Kidney (tissue), 14 donors: Measurements from ENCODE around the gene IFRD2. TPM values are rescaled to one million over a fixed set of nuclear protein-coding genes. Genes with fewer than 3 reads are reported as not detected.

Source experiments
- DNase-seq, 5 donors: peaks; one replicate each; pipeline ENCODE4 v3.0.0-alpha.2; 2013 to 2020
- FAIRE-seq: peaks from 2 replicates; lab custom pipeline; 2012; peaks lifted over from hg19 to GRCh38; lab: Jason Lieb, UNC
- H3K27ac ChIP-seq, 2 donors: one replicate each; pipeline ENCODE4 v1.7.0; 2013; ENCODE audit warnings: low read depth in 2 of 2, low read length in 2 of 2, inconsistent platforms in 1 of 2
- H3K27me3 ChIP-seq: one replicate; pipeline ENCODE4 v1.7.1; 2013; ENCODE audit warnings: low read length, inconsistent platforms; ENCODE audit not compliant: control insufficient read depth, insufficient read depth
- H3K36me3 ChIP-seq, 3 donors: one replicate each; pipeline versions ENCODE4 v1.7.0 to v1.7.1; 2013; ENCODE audit warnings: low read length in 3 of 3, control low read depth in 1 of 3, inconsistent platforms in 1 of 3; ENCODE audit not compliant: insufficient read depth in 3 of 3, control insufficient read depth in 2 of 3
- H3K4me1 ChIP-seq, 3 donors: one replicate each; pipeline versions ENCODE4 v1.7.0 to v1.7.1; 2013; ENCODE audit warnings: low read length in 3 of 3, inconsistent platforms in 1 of 3, low read depth in 1 of 3; ENCODE audit not compliant: control insufficient read depth in 2 of 3, insufficient read depth in 2 of 3
- H3K4me3 ChIP-seq, 3 donors: one replicate each; pipeline versions ENCODE4 v1.7.0 to v1.8.1; 2013; ENCODE audit warnings: low read length in 3 of 3, control low read depth in 1 of 3, inconsistent platforms in 1 of 3
- H3K9ac ChIP-seq, 3 donors: one replicate each; pipeline versions ENCODE4 v1.7.0 to v1.7.1; 2013; ENCODE audit warnings: low read length in 3 of 3, control low read depth in 1 of 3, inconsistent platforms in 1 of 3
- H3K9me3 ChIP-seq, 3 donors: one replicate each; pipeline versions ENCODE4 v1.7.0 to v1.7.1; 2013; ENCODE audit warnings: low read length in 3 of 3, control low read depth in 1 of 3, inconsistent platforms in 1 of 3; ENCODE audit not compliant: control insufficient read depth in 2 of 3, insufficient read depth in 1 of 3
- CTCF ChIP-seq: IDR thresholded peaks from 3 replicates; pipeline ENCODE4 v1.5.1; 2012; ENCODE audit warnings: mild to moderate bottlenecking, moderate library complexity, borderline replicate concordance; ENCODE audit not compliant: insufficient read depth; ENCODE audit errors: extremely low read depth
- intact Hi-C: fragments of 100-400 bp; cut with DNase I; formaldehyde crosslinking; loops from one replicate; pipeline ENCODE4 v1.11.1; 2022
- polyA plus RNA-seq: library from polyadenylated mRNA; stranded (reverse); fragments of 350-450 nt; fragmentation: Illumina TruSeq; extraction: RNeasy Lipid Tissue Mini Kit (QIAGEN cat#74804); gene quantifications from one replicate; pipeline ENCODE4 v1.2.3, GENCODE V29; 2014; ENCODE audit warnings: low read depth, low replicate concordance; ENCODE audit not compliant: insufficient read depth
- total RNA-seq: library from RNA; stranded (reverse); fragmentation: NEBNext Ultra II Directional; extraction: Animal tissue kit (Norgen Biotek cat#: 25700); gene quantifications from one replicate; pipeline ENCODE4 v1.2.1, GENCODE V29; 2021
- donor health status: control.
- donor health status: control.
- donor health status: control.
- donor health status: control.
- donor health status: control.
- donor health status: DM: yes; HTN: yes; CAD: no.
- donor health status: Normal renal cell carcinoma (clear cell type).

IFRD2 gene
- total and polyA plus RNA-seq, 2 donors from 2014 or later = 54.1 to 78.1 TPM

DNA sequence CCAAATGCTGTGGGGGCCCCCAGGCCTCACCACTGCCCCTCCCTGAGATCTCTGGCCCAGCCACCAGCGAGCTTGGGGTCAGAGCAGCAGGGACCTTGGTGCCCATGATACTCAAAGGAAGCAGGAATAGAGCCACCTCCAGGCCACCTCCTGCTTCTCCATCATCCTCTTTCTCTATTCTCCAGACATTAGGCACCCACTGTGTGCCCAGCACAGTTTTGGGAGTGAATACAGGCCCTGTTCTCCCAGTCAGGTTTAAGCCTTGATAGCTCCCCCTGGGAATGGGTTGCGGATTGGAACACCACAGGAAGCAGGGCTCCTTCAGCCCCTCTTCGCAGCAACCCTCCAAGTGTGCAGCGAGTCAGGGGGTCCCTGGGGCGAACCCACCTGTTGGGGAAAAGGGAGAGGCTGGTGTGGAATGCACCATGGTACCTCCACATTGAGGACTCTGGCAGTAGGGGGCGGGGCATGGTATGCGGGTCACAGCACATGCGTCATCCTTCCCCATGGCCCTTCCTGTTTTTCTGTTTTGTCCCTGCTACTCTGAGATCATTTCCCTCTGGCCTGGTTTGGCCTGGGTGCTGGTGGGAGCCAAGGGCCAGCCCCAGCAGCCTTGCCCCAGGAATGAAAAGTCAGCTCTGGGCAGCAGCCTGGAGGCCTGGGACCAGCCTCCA lies 37.5 kb downstream of the IFRD2 start:
- H3K27ac ChIP-seq = peak overlapping the region; percentile 74 to 90
- H3K36me3 ChIP-seq = peaks cover 4 to 35% (median 21%) of the 10 kb centered on the region in 3 donors

DNA sequence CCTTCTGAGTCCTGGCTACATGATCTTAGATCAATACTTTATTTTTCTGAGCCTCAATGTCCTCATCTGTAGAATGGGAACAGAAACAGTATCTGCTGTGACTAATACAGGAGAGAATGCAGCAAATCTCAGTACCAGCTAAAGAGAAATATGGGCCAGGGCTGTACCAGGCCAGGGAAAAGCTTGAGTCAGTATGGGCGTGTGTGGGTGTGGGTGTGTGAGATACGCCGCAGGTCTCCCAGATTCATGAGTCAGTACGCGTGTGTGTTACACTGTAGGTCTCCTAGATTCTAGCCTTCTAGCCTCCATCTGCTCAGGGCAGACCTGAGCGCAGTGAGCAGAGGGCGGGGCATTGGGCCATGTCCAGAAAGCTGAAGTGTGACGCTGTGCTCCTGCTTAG lies 41.0 kb downstream of the IFRD2 start:
- Histone ChIP-seq H3K36me3 (peaks cover 0 to 17% (median 12%) of the 10 kb centered on the region in 3 donors), H3K27me3 (no peaks in the 10 kb centered on the region), H3K9me3 (no peaks in the 10 kb centered on the region), H3K27ac (peak overlapping the region in 1 of 2 donors; percentile 4), H3K9ac (peak overlapping the region in 1 of 3 donors; percentile 26), H3K4me1 (peaks cover 0 to 52% (median 12%) of the 10 kb centered on the region in 3 donors), H3K4me3 (no peak overlapping the region)
- TF ChIP-seq CTCF = no peak
- FAIRE-seq (no peak), DNase-seq (no peak)
- intact Hi-C loops = no loop called here

More for the DNA sequence above, 37.5 kb downstream of the IFRD2 start:
- Histone ChIP-seq H3K9me3 (no peaks in the 10 kb centered on the region), H3K4me3 (no peak overlapping the region), H3K4me1 (peaks cover 0 to 25% (median 3%) of the 10 kb centered on the region in 3 donors), H3K9ac (no peak overlapping the region), H3K27me3 (no peaks in the 10 kb centered on the region)
- FAIRE-seq (no peak), DNase-seq (peak in 1 of 5 donors; percentile 15)
- TF ChIP-seq CTCF = no peak
- intact Hi-C loops = no loop called here

DNA sequence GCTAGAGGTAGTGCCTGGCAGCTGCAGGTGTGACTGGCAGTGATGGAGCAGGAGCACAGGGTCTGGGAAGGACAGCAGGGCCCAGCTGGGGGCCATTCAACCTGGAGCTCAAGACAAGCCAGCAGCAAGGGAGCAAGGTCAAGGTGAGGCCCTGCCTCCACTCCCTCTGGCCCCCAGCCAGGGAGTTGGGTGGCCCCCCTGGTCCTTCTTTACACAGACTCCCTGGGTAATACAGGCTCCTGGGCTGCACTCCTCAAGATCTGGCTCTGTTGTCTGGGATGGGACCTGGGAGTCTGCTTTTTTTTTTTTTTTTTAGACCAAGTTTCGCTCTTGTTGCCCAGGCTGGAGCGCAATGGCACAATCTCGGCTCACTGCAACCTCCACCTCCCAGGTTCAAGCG lies 41.7 kb downstream of the IFRD2 start:
- Histone ChIP-seq H3K27ac (no peak overlapping the region), H3K4me3 (no peak overlapping the region), H3K27me3 (no peaks in the 10 kb centered on the region), H3K36me3 (peaks cover 0 to 17% (median 11%) of the 10 kb centered on the region in 3 donors), H3K9me3 (no peaks in the 10 kb centered on the region), H3K4me1 (peaks cover 0 to 58% (median 15%) of the 10 kb centered on the region in 3 donors), H3K9ac (no peak overlapping the region)
- no peak for TF ChIP-seq CTCF
- no peak for DNase-seq
- intact Hi-C loops = no loop called here
- no peak for FAIRE-seq
